Naive thymus-derived CD4-positive, alpha-beta T cell (primary cell): ENCODE data around the gene SCMH1. TPM values are rescaled to one million over a fixed set of nuclear protein-coding genes. Genes with fewer than 3 reads are reported as not detected.
A peak's percentile ranks its signal among the peaks of the same experiment; 100 is the strongest.

ENCODE experiments used
- ATAC-seq: fragments of 150-1000 bp; cut with Tn5 transposase; 2 replicates; pipeline ENCODE4 v1.10.0; 2021; ENCODE audit warnings: mild to moderate bottlenecking, moderate library complexity
- CTCF ChIA-PET: fragments of 350-600 bp; sonication (Branson Sonifier 250); formaldehyde crosslinking; loops from one replicate; lab custom pipeline; 2021; ENCODE audit warnings: antibody characterized with exemption; lab: Charles Lee
- POLR2A ChIA-PET: fragments of 350-600 bp; sonication (Branson Sonifier 250); formaldehyde crosslinking; loops from one replicate; lab custom pipeline; 2021; ENCODE audit warnings: antibody characterized with exemption, inconsistent platforms; lab: Charles Lee
- DNase-seq, 9 donors: peaks; one replicate each; pipeline versions ENCODE4 v3.0.0 to v3.0.0-alpha.2; 2020 to 2022; ENCODE audit warnings: mixed read lengths in 1 of 9
- H3K27ac ChIP-seq: one replicate; pipeline ENCODE4 v1.7.0; 2013; ENCODE audit warnings: mild to moderate bottlenecking, low read depth, low read length, moderate library complexity
- H3K27me3 ChIP-seq, 2 donors: one replicate each; pipeline ENCODE4 v1.7.0; 2013; ENCODE audit warnings: low read length in 2 of 2, mild to moderate bottlenecking in 2 of 2, moderate library complexity in 2 of 2; ENCODE audit not compliant: control insufficient read depth in 2 of 2, insufficient read depth in 2 of 2
- H3K36me3 ChIP-seq, 3 experiments: 1 replicate in 2 of 3; 2 replicates in 1 of 3; pipeline ENCODE4 v1.7.0; 2013; ENCODE audit warnings: low read length in 3 of 3, mild to moderate bottlenecking in 3 of 3, moderate library complexity in 1 of 3; ENCODE audit not compliant: insufficient read depth in 3 of 3, control insufficient read depth in 2 of 3
- H3K4me1 ChIP-seq, 2 donors: one replicate each; pipeline ENCODE4 v1.7.0; 2013; ENCODE audit warnings: low read length in 2 of 2, mild to moderate bottlenecking in 2 of 2, moderate library complexity in 1 of 2; ENCODE audit not compliant: control insufficient read depth in 2 of 2, insufficient read depth in 2 of 2
- H3K4me3 ChIP-seq: 2 replicates; pipeline ENCODE4 v1.7.0; 2013; ENCODE audit warnings: mild to moderate bottlenecking, low read length
- H3K9me3 ChIP-seq, 3 experiments: 1 replicate in 2 of 3; 2 replicates in 1 of 3; pipeline ENCODE4 v1.7.0; 2013; ENCODE audit warnings: low read length in 3 of 3; ENCODE audit not compliant: control insufficient read depth in 2 of 3
- H3K27ac Mint-ChIP-seq, 9 donors: one replicate each; pipeline ENCODE4 v1.8.0; 2020 to 2022; ENCODE audit warnings: mixed read lengths in 9 of 9, mild to moderate bottlenecking in 8 of 9, moderate library complexity in 5 of 9, inconsistent platforms in 2 of 9
- H3K27me3 Mint-ChIP-seq, 5 donors: one replicate each; pipeline ENCODE4 v1.8.0; 2021 to 2022; ENCODE audit warnings: mixed read lengths in 5 of 5, mild to moderate bottlenecking in 1 of 5
- H3K36me3 Mint-ChIP-seq, 5 donors: one replicate each; pipeline ENCODE4 v1.8.0; 2020 to 2022; ENCODE audit warnings: mixed read lengths in 5 of 5, mild to moderate bottlenecking in 3 of 5, inconsistent platforms in 1 of 5
- H3K4me1 Mint-ChIP-seq, 7 donors: one replicate each; pipeline ENCODE4 v1.8.0; 2020 to 2022; ENCODE audit warnings: mixed read lengths in 7 of 7, mild to moderate bottlenecking in 3 of 7, inconsistent platforms in 1 of 7
- H3K4me3 Mint-ChIP-seq, 10 donors: one replicate each; pipeline ENCODE4 v1.8.0; 2020 to 2022; ENCODE audit warnings: mild to moderate bottlenecking in 10 of 10, mixed read lengths in 10 of 10, moderate library complexity in 6 of 10, inconsistent platforms in 2 of 10
- H3K9me3 Mint-ChIP-seq, 11 donors: one replicate each; pipeline ENCODE4 v1.8.0; 2020 to 2022; ENCODE audit warnings: mixed read lengths in 11 of 11, mild to moderate bottlenecking in 4 of 11, inconsistent platforms in 1 of 11, moderate library complexity in 1 of 11
- intact Hi-C, 2 donors: fragments of 100-400 bp; cut with micrococcal nuclease; formaldehyde crosslinking; loops; one replicate each; pipeline ENCODE4 v1.15.1; 2023
- polyA plus RNA-seq, 2 donors: library from polyadenylated mRNA; unstranded; fragments of 300-500 nt; fragmentation: Illumina TruSeq; gene quantifications; one replicate each; pipeline ENCODE4 v1.2.3, GENCODE V29; 2021
- total RNA-seq, 6 experiments: library from RNA in 5 of 6; stranded (reverse) in 5 of 6; gene quantifications; 1 replicate in 5 of 6; 2 replicates in 1 of 6; pipeline ENCODE4 v1.2.3 and lab custom pipeline; 2021 to 2026

SCMH1 gene
- total and polyA plus RNA-seq, 7 experiments from 2014 or later: 3.6 to 18.6 (median 16.8) TPM

DNA sequence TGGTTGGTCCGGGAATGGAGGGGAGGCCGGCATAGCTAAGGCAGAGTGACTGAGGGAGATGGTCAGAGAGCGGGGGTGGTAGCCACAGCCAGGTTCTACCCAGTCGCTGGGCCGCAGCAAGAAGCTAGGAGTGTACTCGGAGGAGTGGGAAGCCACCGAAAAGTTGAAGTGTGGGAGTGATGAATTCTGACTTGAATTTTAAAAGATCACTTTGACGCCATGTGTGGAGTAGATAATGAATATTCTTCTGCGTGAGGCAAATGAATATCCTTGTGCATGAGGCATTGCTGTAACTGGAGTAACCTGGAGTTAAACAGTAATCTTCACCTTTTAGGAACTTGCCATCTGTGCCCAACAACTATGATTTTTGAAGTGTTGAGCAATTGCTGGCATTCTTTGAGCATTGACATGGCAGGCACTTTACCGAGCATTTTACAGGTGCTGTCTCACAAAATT lies 255.8 kb downstream of the SCMH1 start:
- no peak for DNase-seq
- ChIA-PET POLR2A (no interaction called here), CTCF (no interaction called here)
- Histone ChIP-seq H3K4me1 (peaks cover 3% of the 10 kb centered on the region in 2 donors), H3K27me3 (no peaks in the 10 kb centered on the region), H3K27ac (no peak overlapping the region), H3K4me3 (no peak overlapping the region), H3K36me3 (peaks cover 4 to 76% (median 20%) of the 10 kb centered on the region in 3 experiments), H3K9me3 (no peaks in the 10 kb centered on the region)
- Mint-ChIP-seq H3K4me1 (peaks cover 8 to 37% (median 15%) of the 10 kb centered on the region in 7 donors), H3K9me3 (no peaks in the 10 kb centered on the region), H3K4me3 (no peak overlapping the region), H3K27ac (peak overlapping the region in 1 of 9 donors; percentile 42), H3K36me3 (peaks cover 27 to 74% (median 48%) of the 10 kb centered on the region in 5 donors), H3K27me3 (no peaks in the 10 kb centered on the region)
- no peak for ATAC-seq
- intact Hi-C loops: no loop called here

DNA sequence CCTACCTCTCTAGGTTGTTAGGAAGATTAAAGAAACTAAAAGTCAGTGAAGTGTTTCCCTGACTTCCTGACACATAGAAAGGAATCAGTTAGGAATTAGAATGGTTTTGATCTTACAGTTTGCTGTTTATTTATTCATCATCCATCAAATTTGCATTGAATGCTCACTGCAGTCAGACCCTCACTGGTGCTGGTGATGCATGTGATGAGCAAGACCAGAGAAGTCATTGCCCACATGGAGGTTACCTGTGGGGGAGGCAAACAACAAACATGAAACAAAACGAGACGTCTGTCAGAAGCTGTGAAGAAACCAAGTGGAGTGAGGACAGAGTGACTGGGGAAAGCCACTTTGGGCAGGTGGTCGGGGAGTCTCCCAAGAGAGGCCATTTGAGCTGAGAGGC lies 256.2 kb downstream of the SCMH1 start:
- Histone ChIP-seq H3K36me3 (peaks cover 4 to 71% (median 20%) of the 10 kb centered on the region in 3 experiments), H3K27me3 (no peaks in the 10 kb centered on the region), H3K9me3 (no peaks in the 10 kb centered on the region), H3K27ac (no peak overlapping the region), H3K4me3 (no peak overlapping the region), H3K4me1 (peaks cover 6 to 7% of the 10 kb centered on the region in 2 donors)
- no peaks in the 10 kb centered on the region for H3K9me3 Mint-ChIP-seq
- H3K4me1 Mint-ChIP-seq: peaks cover 13 to 42% (median 20%) of the 10 kb centered on the region in 7 donors
- peak overlapping the region in 1 of 9 donors; percentile 42 for H3K27ac Mint-ChIP-seq
- H3K36me3 Mint-ChIP-seq: peaks cover 27 to 70% (median 47%) of the 10 kb centered on the region in 5 donors
- ChIA-PET CTCF (no interaction called here), POLR2A (interaction anchor here (1.2 kb wide), 1 partner anchor 18 kb away, joined by 4 read pairs; no protein-coding TSS in a partner anchor)
- H3K4me3 Mint-ChIP-seq: no peak overlapping the region
- intact Hi-C loops: no loop called here
- ATAC-seq (no peak), DNase-seq (peak in 1 of 9 donors; percentile 26)
- no peaks in the 10 kb centered on the region for H3K27me3 Mint-ChIP-seq

DNA sequence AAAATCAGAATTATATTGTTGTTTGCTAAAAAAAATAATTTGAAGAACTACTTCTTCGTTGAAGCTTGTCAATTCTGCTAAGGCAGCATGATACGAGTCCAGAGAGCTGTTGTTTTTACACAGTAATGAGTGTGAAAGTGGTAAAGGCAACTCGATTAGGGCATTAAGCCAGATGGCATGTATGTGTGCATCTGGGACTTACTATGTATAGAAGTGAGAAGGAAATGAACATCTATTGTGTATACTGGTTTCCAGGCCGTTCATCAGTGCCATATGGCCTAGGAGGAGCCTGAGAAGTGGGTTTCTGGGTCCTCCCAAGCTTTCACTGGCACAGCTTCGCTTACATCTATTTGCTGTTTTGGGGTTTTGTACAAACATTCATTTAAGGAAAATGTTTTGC lies 256.9 kb downstream of the SCMH1 start:
- Mint-ChIP-seq H3K27me3 (no peaks in the 10 kb centered on the region), H3K4me3 (no peak overlapping the region), H3K27ac (peak overlapping the region in 1 of 9 donors; percentile 23), H3K9me3 (no peaks in the 10 kb centered on the region), H3K36me3 (peaks cover 21 to 63% (median 47%) of the 10 kb centered on the region in 5 donors), H3K4me1 (peaks cover 19 to 45% (median 26%) of the 10 kb centered on the region in 7 donors)
- Histone ChIP-seq H3K9me3 (no peaks in the 10 kb centered on the region), H3K36me3 (peaks cover 4 to 65% (median 20%) of the 10 kb centered on the region in 3 experiments), H3K27ac (no peak overlapping the region), H3K27me3 (no peaks in the 10 kb centered on the region), H3K4me3 (no peak overlapping the region), H3K4me1 (peaks cover 10 to 11% of the 10 kb centered on the region in 2 donors)
- POLR2A ChIA-PET: interaction anchor here (1.2 kb wide), 2 partner anchors 18 to 231 kb away, joined by 3 to 4 read pairs; no protein-coding TSS in a partner anchor
- intact Hi-C loops: no loop called here
- DNase-seq (no peak), ATAC-seq (no peak)
- CTCF ChIA-PET: interaction anchor here (0.6 kb wide), 1 partner anchor 34 kb away, joined by 3 read pairs; no protein-coding TSS in a partner anchor

GRCh38 chr1:40984531-40984930 lies 257.6 kb downstream of the SCMH1 start:
- Mint-ChIP-seq H3K4me3 (no peak overlapping the region), H3K9me3 (no peaks in the 10 kb centered on the region), H3K27me3 (no peaks in the 10 kb centered on the region), H3K36me3 (peaks cover 18 to 56% (median 42%) of the 10 kb centered on the region in 5 donors), H3K4me1 (peaks cover 19 to 45% (median 26%) of the 10 kb centered on the region in 7 donors), H3K27ac (no peak overlapping the region)
- Histone ChIP-seq H3K4me1 (peaks cover 10 to 11% of the 10 kb centered on the region in 2 donors), H3K36me3 (peaks cover 2 to 60% (median 20%) of the 10 kb centered on the region in 3 experiments), H3K27ac (no peak overlapping the region), H3K27me3 (no peaks in the 10 kb centered on the region), H3K9me3 (no peaks in the 10 kb centered on the region), H3K4me3 (no peak overlapping the region)
- ATAC-seq: no peak
- no peak for DNase-seq
- intact Hi-C loops: no loop called here
- POLR2A ChIA-PET: interaction anchor here (1.2 kb wide), 2 partner anchors 19 to 230 kb away, joined by 3 to 4 read pairs; no protein-coding TSS in a partner anchor
- CTCF ChIA-PET: no interaction called here

GRCh38 chr1:40984066-40984465 lies 258.0 kb downstream of the SCMH1 start:
- CTCF ChIA-PET: no interaction called here
- Histone ChIP-seq H3K4me1 (peaks cover 10 to 11% of the 10 kb centered on the region in 2 donors), H3K27me3 (no peaks in the 10 kb centered on the region), H3K27ac (no peak overlapping the region), H3K9me3 (no peaks in the 10 kb centered on the region), H3K36me3 (peaks cover 0 to 55% (median 20%) of the 10 kb centered on the region in 3 experiments), H3K4me3 (no peak overlapping the region)
- ATAC-seq (no peak), DNase-seq (no peak)
- Mint-ChIP-seq H3K27me3 (no peaks in the 10 kb centered on the region), H3K27ac (peak overlapping the region in 1 of 9 donors; percentile 24), H3K36me3 (peaks cover 15 to 52% (median 37%) of the 10 kb centered on the region in 5 donors), H3K9me3 (no peaks in the 10 kb centered on the region), H3K4me3 (no peak overlapping the region), H3K4me1 (peaks cover 19 to 45% (median 26%) of the 10 kb centered on the region in 7 donors)
- intact Hi-C loops: no loop called here
- POLR2A ChIA-PET: interaction anchor here (1.2 kb wide), 1 partner anchor 230 kb away, joined by 3 read pairs; no protein-coding TSS in a partner anchor

GRCh38 chr1:40983286-40983685 lies 258.8 kb downstream of the SCMH1 start:
- intact Hi-C loops: no loop called here
- Mint-ChIP-seq H3K27ac (no peak overlapping the region), H3K36me3 (peaks cover 7 to 44% (median 30%) of the 10 kb centered on the region in 5 donors), H3K27me3 (no peaks in the 10 kb centered on the region), H3K4me1 (peaks cover 19 to 49% (median 29%) of the 10 kb centered on the region in 7 donors), H3K4me3 (peak overlapping the region in 1 of 10 donors; percentile 36), H3K9me3 (no peaks in the 10 kb centered on the region)
- DNase-seq (no peak), ATAC-seq (no peak)
- H3K27me3 ChIP-seq: no peaks in the 10 kb centered on the region
- ChIA-PET POLR2A (no interaction called here), CTCF (interaction anchor here (1.5 kb wide), 1 partner anchor 20 kb away, joined by 5 read pairs; no protein-coding TSS in a partner anchor)
- H3K4me1 ChIP-seq: peaks cover 10 to 11% of the 10 kb centered on the region in 2 donors
- peaks cover 0 to 47% (median 12%) of the 10 kb centered on the region in 3 experiments for H3K36me3 ChIP-seq
- no peaks in the 10 kb centered on the region for H3K9me3 ChIP-seq
- no peak overlapping the region for H3K4me3 ChIP-seq
- no peak overlapping the region for H3K27ac ChIP-seq
